ENCODE results near the gene PRKAR2B. TPM values are rescaled to one million over a fixed set of nuclear protein-coding genes. Genes with fewer than 3 reads are reported as not detected.

Gene PRKAR2B
- total and polyA plus RNA-seq, 7 donors: 1.3 to 3.5 (median 1.7) TPM

DNA sequence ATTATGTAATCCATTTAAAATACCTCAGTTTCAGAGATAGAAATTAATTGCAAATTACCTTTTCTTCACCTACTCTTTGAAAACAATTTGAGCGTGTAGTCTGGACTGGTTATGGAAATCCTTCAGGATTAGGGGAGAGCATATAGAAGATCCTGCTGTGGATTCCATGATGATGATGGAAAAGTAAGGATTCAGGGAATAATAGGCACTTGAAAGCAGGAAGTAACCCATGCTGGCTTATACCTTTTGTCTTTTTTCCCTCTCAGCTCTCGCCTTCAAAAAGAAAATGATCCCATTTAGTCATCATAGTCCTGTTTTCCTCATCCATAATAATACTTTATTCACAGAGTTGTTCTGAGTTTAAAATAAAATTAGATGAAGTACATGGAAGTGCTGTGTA is 128.7 kb downstream of the PRKAR2B start:
- WGBS, 3 donors: 77 to 87% (median 78%) methylated on average over 2 of the region's 2 CpGs
- no peak for TF ChIP-seq CTCF (IDR thresholded peaks at IDR 0.05)
- peak overlapping the region; percentile 99 for H3K27ac ChIP-seq
- intact Hi-C loops (cut with DNase I): loop anchor here in 1 of 2 donors (10.0 kb wide), 1 partner anchor 702 kb away; no protein-coding TSS in a partner anchor
- peaks cover 70% of the 10 kb centered on the region for H3K4me1 ChIP-seq
- H3K27me3 ChIP-seq (ENCODE audit: insufficient read depth in 3 of 3, low read length in 2 of 3): no peaks in the 10 kb centered on the region
- DNase-seq: no peak
- ATAC-seq: no peak
- no peak overlapping the region for H3K4me3 ChIP-seq
- no peaks in the 10 kb centered on the region for H3K9me3 ChIP-seq
- no peaks in the 10 kb centered on the region for H3K36me3 ChIP-seq (ENCODE audit: insufficient read depth in 1 of 2, low read depth in 1 of 2)

GRCh38 chr7:107173691-107174406 is 129.3 kb downstream of the PRKAR2B start:
- no peaks in the 10 kb centered on the region for H3K36me3 ChIP-seq (ENCODE audit: insufficient read depth in 1 of 2, low read depth in 1 of 2)
- intact Hi-C loops (cut with DNase I): loop anchor here in 1 of 2 donors (10.0 kb wide), 1 partner anchor 701 kb away; no protein-coding TSS in a partner anchor
- H3K9me3 ChIP-seq: no peaks in the 10 kb centered on the region
- ATAC-seq (no peak), DNase-seq (no peak)
- 20 to 31% (median 27%) methylated on average over 4 of the region's 4 CpGs for WGBS, 3 donors
- TF ChIP-seq CTCF (IDR thresholded peaks at IDR 0.05): no peak
- H3K27me3 ChIP-seq (ENCODE audit: insufficient read depth in 3 of 3, low read length in 2 of 3): no peaks in the 10 kb centered on the region
- peak overlapping the region; percentile 24 for H3K27ac ChIP-seq
- peaks cover 71% of the 10 kb centered on the region for H3K4me1 ChIP-seq
- H3K4me3 ChIP-seq: peak overlapping the region; percentile 17

DNA sequence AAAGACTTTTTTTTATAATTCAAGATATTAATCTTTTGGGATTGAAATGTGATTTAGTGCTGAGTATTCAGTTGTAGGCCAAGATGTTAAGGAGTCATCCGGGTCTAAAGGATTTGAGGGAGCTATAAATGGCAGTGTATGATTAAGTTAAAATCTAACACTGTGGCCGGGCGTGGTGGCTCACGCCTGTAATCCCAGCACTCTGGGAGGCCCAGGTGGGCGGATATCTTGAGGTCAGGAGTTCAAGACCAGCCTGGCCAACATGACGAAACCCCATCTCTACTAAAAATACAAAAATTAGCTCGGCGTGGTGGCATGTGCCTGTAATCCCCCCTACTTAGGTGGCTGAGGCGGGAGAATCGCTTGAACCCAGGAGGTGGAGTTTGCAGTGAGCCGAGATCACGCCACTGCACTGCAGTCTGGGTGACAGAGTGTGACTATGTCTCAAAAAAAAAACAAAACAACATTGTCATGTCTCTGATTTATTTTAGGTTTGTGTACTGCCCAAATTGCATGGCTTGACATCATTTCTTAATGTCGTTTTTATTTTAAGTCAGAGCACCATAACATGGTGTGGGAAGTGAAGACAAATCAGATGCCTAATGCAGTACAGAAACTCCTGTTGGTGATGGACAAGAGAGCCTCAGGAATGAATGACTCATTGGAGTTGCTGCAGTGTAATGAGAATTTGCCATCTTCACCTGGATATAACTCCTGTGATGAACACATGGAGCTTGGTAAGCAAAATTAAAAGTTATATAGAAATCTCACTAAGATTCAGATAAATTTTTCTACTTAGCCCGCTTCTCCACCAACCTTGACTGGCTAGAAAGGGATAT is 135.0 kb downstream of the PRKAR2B start:
- peaks cover 0 to 45% of the 10 kb centered on the region in 2 donors for H3K36me3 ChIP-seq (ENCODE audit: insufficient read depth in 1 of 2, low read depth in 1 of 2)
- TF ChIP-seq CTCF (IDR thresholded peaks at IDR 0.05): no peak
- WGBS, 3 donors: 54 to 74% (median 60%) methylated on average over 14 of the region's 14 CpGs
- peak overlapping the region; percentile 54 for H3K27ac ChIP-seq
- H3K4me3 ChIP-seq: no peak overlapping the region
- peaks cover 48% of the 10 kb centered on the region for H3K4me1 ChIP-seq
- H3K9me3 ChIP-seq: no peaks in the 10 kb centered on the region
- intact Hi-C loops (cut with DNase I): loop anchor here in 1 of 2 donors (10.0 kb wide), 1 partner anchor 695 kb away; no protein-coding TSS in a partner anchor
- DNase-seq (no peak), ATAC-seq (peak; percentile 65 to 89 (median 77))
- H3K27me3 ChIP-seq (ENCODE audit: insufficient read depth in 3 of 3, low read length in 2 of 3): no peaks in the 10 kb centered on the region

GRCh38 chr7:107180378-107180777 is 135.9 kb downstream of the PRKAR2B start:
- intact Hi-C loops (cut with DNase I): no loop called here
- WGBS, 3 donors: 8 to 24% (median 21%) methylated on average over 1 of the region's 1 CpG
- Histone ChIP-seq H3K9me3 (no peaks in the 10 kb centered on the region), H3K36me3 (ENCODE audit: insufficient read depth in 1 of 2, low read depth in 1 of 2) (peaks cover 0 to 53% of the 10 kb centered on the region in 2 donors), H3K4me1 (peaks cover 42% of the 10 kb centered on the region), H3K27me3 (ENCODE audit: insufficient read depth in 3 of 3, low read length in 2 of 3) (no peaks in the 10 kb centered on the region), H3K4me3 (no peak overlapping the region), H3K27ac (peak overlapping the region; percentile 54)
- ATAC-seq (peak in 2 of 4 donors; percentile 27 to 39), DNase-seq (peak in 1 of 2 donors; percentile 26)
- TF ChIP-seq CTCF (IDR thresholded peaks at IDR 0.05): no peak

Measured in psoas muscle (tissue), 8 donors.